ENCODE measurements around the gene PDSS2.
"Not testable (repeated sequence)": the region's sequence is repeated elsewhere in the genome, so short reads cannot be mapped to it uniquely, and the experiment has no call there.

PDSS2 gene

GRCh38 chr6:107121964-107122495 lies 337.3 kb downstream of the PDSS2 start:
- DNase-seq (ENCODE audit: low spot score), result no peak
- TF ChIP-seq CTCF (IDR thresholded peaks at IDR 0.05; ENCODE audit: extremely low read depth, missing control alignments), result no peak

DNA sequence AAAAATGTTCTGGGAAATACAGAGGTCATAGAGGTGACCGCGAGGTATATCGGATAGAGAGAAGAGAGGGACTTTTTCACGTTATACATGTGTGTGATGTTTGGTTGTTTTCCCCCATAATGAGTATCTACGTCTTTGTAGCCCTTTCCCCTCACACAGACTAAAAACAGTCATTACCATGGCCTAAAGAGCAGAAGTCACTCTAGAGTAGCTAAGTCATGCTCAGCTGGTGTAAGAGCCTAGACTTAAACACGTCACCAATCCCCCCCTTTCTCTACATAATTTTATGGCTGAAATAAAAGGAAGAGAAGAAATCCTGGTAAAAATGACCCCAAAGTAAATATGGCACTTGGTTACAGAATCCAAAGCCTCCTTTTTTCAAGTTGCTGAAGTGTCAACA lies 338.1 kb downstream of the PDSS2 start:
- no peak for TF ChIP-seq CTCF (IDR thresholded peaks at IDR 0.05; ENCODE audit: extremely low read depth, missing control alignments)
- no peak for DNase-seq (ENCODE audit: low spot score)

- TF ChIP-seq CTCF (IDR thresholded peaks at IDR 0.05; ENCODE audit: extremely low read depth, missing control alignments), result no peak
- DNase-seq (ENCODE audit: low spot score), result no peak
These were observed 339.0 kb downstream of the PDSS2 start for GRCh38 chr6:107120404-107120803.

DNA sequence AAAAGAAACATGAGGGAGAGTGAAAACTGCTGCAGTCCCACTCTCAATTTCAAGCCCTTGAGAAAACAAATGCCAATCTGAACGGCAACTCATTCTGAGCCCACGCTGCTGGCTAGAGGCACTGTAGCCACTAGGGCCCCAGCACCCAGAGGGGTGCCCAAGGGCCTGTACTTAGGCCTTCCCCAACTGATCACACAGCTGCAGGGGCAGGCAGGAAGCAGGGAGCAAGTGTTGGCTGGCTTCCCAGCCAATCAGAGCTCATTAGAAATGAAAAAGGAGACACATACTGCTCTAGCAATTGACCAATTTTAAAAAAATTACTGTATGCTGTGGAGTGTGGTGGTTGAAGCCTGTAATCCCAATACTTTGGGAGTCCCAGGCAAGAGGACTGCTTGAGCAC lies 340.4 kb downstream of the PDSS2 start:
- no peak for DNase-seq (ENCODE audit: low spot score)
- TF ChIP-seq CTCF (IDR thresholded peaks at IDR 0.05; ENCODE audit: extremely low read depth, missing control alignments), result no peak

DNA sequence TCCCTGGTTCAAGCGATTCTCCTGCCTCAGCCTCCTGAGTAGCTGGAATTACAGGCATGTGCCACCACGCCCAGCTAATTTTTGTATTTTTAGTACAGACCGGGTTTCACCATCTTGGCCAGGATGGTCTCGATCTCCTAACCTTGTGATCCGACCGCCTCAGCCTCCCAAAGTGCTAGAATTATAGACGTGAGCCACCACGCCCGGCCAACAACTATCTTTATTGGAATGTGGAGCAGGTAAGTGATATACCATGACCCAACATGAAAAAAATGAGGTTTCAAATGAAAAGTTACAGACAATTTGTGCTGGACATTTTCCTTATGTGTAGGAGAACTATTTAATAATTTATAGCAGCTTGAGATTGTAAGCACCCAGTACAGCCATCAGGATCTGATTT lies 340.8 kb downstream of the PDSS2 start:
- not testable (repeated sequence) for DNase-seq (ENCODE audit: low spot score)

DNA sequence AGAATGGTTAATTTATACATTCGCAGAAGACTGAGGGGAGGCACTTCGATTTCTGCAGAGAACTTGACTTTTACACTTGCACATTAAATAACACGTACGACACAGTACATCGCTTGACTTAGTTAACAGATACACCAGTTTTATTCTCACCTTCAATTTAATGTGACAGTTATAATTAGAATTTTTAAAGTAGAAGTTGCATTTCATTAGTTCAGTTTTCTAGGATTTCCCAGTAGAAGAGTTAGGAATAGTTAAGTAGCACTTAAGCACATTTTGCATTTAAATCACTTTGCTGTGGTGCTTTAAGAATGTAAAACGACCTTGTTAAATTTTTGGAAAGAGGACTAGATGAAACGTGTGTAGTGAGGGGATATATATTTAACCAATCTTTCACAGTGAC lies 342.4 kb downstream of the PDSS2 start:
- no peak for TF ChIP-seq CTCF (IDR thresholded peaks at IDR 0.05; ENCODE audit: extremely low read depth, missing control alignments)
- DNase-seq (ENCODE audit: low spot score), result no peak

DNA sequence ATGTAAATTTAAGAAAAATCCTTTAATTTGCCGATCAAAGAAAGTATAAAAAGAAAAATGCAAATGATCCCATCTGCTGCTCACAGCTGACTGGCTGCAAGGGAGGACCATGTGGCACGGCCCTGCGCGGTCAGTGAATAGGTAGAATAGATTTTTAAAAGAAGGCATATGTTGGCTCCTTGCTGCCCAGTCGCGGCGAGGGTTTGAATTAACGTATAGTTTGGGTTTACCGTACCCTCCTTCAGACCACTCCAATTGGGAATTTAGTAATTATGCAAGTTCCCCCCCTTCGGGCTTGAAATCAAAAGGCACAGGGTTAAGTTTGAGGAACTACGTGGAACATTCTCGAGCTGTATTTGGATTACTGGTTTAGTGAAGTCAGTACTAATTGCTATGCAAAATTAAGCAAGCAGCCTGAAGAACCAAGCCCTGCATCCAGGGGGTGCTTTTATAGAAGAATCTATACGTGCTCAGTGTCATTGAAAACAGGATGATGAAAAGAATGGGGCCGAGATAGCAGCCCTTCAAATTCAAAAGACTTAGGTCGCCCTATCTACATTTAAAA lies 343.0 kb downstream of the PDSS2 start:
- no peak for TF ChIP-seq CTCF (IDR thresholded peaks at IDR 0.05; ENCODE audit: extremely low read depth, missing control alignments)
- DNase-seq (ENCODE audit: low spot score), result peak; percentile 59

DNA sequence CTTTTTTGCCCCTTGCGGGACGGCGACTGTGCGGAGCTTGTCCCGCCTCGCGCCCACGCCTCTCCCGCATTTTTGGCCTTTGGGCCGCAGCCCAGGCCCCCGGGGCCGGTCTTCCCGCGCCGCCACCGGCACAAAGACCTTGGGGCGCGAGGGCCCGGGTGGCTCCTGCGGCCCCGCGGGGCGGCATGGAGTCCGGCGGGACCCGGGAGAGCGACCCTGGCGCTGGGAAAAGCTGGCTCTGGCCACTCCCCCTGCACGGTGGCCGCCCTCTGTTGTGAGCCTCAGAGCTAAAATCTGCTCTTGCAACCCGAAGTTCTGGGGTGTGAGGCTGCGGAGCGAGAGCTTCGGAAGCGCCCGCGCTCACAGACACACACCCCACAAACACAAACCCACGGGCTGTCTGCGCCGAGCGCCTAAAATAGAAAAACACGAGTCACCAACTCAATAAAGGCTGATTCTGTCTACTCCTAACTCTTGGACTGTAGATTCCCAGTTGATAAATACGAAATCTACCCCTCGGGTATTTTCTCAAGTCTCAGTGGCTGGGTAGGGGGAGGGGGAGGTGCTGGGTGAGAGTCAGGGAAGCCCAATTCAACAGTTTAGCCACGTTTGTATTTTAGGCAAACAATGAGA lies 343.6 kb downstream of the PDSS2 start:
- peak; percentile 64 for DNase-seq (ENCODE audit: low spot score)
- no peak for TF ChIP-seq CTCF (IDR thresholded peaks at IDR 0.05; ENCODE audit: extremely low read depth, missing control alignments)
